ENCODE measurements around the gene YPEL1.
"Not testable (repeated sequence)": the region's sequence is repeated elsewhere in the genome, so short reads cannot be mapped to it uniquely, and the experiment has no call there.

The YPEL1 gene

DNA sequence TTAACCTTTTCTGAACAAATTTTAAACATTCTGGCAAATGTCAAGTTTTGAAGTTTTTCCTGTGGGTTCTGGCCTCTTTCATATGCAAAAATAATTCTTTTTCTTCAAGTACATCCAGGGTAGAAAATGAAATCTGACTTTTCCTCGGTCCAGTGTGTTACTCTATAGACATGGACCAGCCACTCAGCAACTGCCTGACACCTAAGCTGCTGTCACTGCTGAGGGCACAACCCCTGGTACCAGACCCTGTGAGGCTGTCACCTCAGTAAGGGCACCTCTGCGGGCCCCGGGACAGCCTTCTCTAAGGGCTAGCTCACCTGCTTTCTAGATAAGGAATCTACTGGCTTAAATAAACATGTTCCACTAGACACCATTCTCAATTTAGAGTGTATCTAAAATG is 36.0 kb downstream of the YPEL1 start:
- DNase-seq (ENCODE audit: low spot score) = no peak

DNA sequence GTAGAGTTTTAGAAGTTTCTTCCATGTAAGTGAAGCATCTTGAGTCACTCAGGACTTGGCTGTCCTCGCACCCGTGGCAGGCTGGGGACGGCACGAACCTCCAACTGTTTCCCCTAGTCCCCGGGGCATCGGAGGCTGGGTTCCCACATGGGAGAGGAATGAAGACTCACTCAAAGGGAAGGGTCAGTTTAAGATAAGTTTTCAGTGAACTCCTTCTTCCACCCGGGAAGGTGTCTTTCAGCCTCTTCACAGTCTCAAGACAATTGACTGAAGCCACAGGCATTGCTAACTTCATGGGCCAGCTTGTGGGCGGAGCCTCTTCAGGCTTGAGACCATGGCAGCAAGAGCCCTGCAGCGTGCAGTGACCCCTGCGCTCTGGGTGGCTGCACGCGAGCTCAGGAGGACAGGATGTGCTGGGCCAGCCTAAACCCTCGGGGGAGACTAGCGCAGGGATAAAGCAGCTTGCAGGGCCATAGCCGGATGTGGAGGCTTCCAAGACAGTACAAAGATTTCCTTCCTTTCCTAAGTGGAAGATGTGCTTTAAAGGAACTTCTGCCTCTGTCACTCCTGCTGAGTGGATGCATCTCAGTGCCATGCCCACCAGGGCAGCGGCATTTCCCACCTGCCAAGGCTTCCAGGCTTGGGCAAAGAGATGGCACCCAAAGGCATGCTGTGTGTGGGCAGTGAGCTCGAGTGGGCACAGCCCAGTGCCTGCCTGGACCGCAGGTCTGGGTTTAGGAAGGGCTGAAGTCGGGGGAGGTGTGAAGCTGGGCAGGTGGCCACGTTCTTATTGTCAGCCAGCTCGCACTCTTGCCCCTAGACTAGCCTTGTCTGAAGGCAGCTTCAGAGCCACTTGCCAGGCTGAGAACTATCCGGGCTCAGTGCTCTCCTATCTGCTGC is 36.9 kb downstream of the YPEL1 start:
- no peak for DNase-seq (ENCODE audit: low spot score)

DNA sequence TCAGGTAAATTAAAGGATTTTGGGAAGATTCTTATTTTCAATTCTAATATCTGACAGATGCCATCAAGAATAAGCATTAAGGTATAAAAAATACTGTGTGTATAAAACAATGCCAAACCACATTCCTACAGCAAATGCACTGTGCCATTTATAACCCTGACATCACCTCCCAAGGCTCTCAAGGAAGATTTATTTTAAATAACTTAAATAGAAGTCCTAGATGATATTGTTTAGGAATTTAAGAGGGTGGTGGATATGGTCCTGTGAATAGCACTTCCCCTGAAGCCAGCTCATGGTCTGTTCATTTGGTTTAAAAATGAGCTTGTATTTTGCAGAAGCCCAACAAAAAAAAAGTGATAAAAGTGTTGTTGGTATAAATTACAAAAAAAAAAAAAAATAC is 37.7 kb downstream of the YPEL1 start:
- DNase-seq (ENCODE audit: low spot score) = no peak

DNA sequence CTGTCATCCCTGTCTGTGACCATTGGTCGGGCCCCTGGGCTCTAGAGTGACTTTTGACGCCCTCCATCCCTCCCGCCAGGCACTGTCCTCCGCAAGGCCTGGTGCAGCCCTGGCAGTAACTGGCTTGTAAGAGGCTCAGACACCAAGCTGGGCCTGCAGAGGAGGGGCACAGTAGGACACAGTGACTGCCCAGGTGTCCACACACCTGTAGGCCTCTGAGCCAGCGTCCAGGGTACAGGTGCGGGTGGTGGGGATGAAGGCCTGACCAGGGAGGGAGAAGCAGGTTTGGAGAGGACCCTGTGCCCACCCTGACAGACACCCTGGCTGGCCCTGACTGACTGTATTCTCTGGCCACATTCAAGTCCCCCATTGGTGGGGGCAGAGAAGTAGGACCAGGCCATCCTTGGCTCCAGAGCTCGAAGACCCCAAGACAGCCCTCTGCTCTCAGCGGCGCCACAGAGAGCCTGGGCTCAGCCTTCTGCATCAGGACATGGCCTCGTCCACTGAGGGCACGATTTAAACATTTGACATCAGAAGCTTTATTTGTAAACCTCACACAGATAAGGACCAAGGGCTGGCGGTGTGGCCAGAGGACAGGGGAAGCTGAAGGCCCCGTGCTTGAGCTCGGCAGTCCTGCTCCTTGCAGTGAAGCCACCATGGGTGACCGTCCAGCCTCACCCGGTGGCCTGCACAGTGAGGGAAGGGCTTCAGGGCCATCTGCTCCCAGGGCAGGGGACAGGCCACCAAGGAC is 38.4 kb downstream of the YPEL1 start:
- DNase-seq (ENCODE audit: low spot score) = no peak

DNA sequence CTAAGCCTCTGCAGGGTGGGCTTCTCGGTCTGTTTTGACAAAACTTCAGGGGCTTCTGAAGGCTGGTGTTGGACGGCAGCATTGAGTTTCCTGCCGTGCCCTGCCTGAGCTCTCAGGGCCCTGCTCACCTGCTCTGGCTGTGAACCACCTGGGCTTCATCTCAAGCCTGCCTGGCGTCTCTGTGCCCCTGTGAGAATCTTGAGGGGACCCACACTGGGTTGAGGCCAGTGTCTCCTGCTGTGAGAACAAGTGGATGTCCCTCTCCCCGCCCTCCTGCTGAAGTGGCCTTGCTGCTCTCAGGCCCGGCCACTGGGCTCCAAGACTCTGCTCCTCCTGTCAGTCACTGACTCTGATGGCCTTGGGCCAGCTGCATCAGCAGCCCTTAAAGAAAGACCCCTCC is 39.5 kb downstream of the YPEL1 start:
- no peak for DNase-seq (ENCODE audit: low spot score)

DNA sequence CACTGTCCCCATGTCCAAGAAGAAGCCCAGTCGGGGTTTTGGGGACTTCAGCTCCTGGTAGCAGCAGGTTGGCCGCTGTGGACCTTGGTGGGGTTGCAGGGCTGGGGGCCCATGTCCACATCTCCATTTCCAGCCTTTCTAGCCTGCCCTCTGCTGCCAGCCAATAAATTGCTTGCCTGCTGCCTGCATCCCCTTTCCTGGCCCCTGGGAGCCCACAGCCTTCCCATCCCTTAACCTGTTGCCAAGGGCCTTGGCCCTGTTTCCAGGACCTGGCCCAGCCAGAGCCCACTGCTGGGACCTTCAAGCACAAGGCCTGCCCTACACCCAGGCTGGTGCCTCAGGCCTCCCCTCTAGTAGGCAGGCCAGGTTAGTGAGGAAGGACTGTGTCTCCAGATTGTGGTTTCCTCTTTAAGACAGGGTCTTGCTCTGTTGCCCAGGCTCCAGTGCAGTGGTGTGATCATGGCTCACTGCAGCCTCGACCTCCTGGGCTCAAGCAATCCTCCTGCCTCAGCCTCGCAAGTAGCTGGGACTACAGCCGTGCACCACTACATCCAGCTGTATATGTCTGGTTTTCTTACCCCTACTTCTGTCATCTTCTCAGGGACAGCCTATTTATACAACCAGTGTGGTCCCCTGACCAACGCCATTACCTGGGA is 40.0 kb downstream of the YPEL1 start:
- DNase-seq (ENCODE audit: low spot score) = no peak

DNA sequence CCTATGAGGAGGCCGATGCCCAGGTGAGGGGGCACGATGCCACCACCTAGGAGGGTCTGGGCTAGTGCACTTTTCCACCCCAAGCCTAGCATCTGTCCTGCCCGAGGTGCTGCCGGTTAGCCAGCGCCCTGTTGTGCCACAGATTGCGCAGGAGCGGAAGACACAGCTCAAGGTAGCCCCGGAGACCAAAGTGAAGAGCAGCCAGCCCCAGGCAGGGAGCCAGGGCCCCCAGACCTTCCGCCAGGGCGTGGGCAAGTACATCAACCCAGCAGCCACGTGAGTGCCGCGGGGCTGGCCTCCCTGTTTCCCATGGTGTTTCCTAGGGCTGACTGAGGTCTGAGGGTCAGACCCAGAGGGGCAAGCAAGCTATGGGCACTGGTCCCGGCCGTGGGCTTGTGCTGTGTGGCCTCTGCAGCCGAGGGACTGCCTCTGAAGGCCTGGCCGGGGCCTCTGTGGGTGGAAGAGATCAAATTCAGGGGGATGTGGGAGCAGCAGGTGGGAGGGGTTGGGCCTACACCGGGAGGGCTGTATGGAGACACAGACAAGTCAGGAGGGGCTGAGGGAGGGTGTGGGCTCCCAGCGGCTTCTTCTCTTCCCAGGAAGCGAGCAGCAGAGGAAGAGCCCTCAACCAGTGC is 40.7 kb downstream of the YPEL1 start:
- no peak for DNase-seq (ENCODE audit: low spot score)

DNA sequence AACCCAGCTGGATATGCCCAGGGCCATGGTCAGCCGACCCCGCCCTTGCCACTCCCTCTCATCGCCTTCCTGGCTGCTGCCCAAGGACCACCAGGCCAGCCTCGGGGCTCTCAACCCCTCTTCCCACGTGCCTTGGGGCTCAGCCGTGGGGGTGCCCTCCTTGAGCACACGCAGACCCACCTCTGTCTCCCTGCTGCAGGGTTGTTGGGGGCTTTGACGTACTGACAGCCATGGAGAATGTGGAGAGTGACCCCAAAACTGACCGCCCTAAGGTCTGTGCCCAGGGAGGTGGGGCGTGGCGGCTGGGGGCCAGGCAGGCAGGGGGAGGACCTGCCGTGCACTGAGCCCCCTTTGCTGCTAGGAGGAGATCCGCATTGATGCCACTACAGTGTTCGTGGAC is 41.2 kb downstream of the YPEL1 start:
- no peak for DNase-seq (ENCODE audit: low spot score)

DNA sequence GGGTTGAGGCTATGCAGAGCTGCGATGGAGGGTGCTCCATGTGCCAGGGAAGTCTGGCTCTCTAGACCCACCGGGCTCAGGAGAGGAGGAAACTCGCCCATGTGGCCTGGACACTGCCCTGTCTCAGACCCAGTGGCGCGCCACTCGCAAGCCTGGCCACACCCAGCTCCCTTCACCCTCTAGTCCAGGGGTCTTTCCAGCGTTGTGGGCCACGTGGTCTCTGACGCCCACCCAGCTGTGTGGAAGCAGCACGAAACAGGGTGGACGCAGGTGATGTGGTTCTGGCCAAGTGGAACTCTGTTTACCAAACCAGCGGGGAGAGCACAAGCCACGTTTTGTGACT is 41.6 kb downstream of the YPEL1 start:
- DNase-seq (ENCODE audit: low spot score) = no peak

DNA sequence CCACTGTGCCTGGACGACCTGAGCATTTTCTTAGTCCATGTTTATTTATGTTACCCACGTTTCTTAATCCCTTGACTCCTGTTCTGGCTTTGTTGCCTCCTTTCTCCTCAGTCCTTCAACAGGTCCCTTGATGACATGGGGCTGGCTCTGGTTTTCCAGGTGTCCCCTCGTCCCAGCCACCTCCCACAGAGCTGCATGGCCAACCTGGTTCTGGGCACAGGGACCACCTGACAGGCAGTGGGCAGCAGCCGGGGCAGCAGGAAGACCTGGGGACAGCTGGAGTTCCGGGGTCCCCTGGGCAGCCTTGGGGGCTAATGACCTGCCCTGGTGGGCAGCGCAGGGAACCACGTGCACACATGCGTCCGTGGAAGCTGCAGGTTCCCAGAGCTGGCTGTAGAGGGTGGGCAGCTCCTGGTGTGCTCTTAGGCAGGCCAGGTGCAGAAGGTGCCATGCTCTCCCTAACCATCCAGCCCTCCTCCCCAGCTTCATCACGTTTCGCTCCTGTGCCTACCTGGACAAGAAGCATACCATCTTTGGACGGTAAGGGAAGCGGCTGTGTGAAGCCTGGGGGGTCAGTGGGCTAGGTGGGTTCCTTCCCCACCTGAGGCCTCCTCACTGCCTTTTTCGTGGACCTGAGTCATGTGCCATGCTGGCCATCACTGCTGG is 42.1 kb downstream of the YPEL1 start:
- DNase-seq (ENCODE audit: low spot score) = no peak

DNA sequence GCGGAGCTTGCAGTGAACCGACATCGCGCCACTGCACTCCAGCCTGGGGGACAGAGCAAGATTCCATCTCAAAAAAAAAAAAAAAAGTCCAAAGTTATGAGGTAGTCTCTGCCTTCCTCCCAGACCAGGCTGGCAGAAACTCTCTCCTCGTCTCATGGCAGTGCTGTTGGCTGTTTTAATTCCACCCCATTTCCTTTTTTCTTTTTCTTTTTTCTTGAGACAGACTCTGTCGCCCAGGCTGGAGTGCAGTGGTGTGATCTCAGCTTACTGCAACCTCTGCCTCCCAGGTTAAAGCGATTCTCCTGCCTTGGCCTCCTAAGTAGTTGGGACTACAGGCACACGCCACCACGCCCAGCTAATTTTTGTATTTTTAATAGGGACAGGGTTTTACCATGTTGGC is 42.7 kb downstream of the YPEL1 start:
- not testable (repeated sequence) for DNase-seq (ENCODE audit: low spot score)

DNA sequence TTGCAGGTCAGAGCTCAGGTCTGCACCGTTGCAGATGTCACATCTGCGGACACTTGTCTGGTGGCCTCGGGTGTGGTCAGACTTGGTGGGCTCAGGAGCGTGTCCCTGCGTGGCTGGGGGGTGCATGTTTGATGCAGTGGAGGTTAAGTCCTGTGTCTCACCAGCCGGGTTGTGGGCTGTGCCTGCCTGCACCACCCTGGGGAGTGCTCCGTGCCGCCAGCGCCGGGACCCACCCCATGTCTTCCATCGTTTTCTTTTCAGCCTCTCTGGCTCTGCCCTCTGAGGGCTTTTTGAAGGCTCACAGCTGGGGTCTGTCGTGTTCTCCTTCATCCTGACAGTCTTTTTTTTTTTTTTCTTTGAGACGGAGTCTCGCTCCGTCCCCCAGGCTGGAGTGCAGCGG is 43.8 kb downstream of the YPEL1 start:
- no peak for DNase-seq (ENCODE audit: low spot score)

DNA sequence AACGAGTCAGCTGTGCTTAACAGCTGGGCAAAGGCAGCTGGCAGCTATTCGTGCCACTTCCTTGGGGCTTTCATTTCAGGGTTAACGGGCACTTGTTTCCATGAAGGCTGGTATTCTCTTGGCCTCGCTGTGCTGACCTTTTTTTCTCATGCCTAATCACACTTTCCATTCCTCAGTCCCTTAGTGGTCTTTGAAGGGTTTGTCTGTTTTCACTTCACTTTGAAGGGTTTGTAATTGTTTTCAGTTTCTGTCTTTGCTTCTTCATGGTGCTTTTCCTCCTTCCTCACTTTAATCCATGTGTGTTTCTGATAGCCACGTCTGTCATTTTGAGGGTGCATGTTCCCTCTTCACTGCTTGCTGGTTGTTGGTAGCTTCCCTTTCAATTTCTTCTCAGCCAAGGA is 45.2 kb downstream of the YPEL1 start:
- no peak for DNase-seq (ENCODE audit: low spot score)

DNA sequence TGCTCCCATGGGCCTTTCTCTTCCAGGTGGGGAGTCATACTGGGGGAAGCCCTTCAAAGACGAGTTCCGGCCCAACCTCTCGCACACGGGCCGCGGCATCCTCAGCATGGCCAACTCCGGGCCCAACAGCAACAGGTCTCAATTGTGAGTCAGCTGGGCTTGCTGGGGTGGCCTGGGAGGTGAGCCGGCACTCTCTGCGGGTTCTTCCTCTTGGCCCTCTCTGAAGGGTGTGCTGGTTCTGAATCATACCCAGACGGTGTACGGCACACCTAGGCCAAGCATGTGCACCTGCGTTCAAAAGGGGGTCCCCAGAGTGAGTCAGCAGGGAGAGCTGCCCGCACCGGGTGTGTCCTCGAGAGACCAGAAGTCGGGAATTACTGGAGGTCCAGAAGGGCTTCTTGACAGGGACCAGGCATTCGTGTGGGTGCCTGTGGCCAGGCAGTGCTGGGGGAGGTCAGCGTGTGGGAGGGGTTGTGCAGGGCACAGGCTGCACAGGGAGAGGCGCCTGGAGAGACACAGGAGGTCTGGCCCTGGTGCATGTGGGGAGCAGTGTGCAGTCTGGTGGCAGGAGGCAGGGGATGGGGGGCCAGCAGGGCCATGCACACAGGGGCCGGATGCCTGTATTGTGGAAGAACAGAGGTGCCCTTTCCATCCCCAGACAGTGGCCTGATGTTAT is 46.8 kb downstream of the YPEL1 start:
- DNase-seq (ENCODE audit: low spot score) = no peak

DNA sequence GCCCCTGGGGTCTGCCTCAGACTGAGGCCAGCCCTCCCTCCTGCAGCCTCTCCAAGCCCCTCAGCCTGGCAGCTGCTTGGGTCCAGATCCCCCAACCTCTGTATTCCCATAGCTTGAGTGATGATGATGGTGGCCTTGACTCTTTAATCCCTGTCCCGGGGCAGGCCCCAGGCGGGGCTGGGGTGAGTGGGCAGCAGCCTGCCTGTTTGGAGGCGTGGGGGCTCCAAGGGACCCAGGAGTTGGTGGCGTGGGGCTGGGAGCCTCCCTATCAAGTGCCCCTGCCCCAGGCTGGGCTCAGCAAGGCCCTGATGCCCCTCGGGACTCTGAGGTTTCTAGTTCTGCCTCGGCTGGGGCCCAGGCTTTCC is 47.3 kb downstream of the YPEL1 start:
- no peak for DNase-seq (ENCODE audit: low spot score)

DNA sequence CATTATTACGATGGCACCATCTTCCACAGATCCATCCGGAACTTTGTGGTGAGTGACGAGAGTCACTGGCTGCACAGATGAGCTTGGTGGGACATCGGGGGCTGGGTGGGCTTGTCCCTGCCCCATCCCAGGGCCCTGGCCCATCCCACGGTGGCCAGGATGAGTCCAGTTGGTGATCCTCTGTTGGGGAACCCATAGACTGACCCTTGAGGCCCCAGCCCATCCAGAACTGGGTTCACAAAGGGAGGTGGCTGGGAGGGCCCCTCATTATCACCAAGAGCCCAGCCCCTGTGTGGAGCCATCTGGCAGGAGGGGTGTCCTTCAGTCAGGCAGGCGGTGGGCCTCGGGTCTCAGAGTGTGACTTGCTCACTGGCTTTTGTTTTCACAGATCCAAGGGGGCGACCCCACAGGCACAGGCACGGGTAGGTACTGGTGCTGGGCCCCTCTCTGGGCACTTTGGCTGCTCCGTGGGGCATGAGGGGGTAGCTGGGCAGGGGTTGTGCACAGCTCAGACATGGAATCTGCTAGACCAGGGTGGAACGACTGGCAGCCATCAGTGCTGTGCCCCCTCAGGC is 47.8 kb downstream of the YPEL1 start:
- DNase-seq (ENCODE audit: low spot score) = no peak

DNA sequence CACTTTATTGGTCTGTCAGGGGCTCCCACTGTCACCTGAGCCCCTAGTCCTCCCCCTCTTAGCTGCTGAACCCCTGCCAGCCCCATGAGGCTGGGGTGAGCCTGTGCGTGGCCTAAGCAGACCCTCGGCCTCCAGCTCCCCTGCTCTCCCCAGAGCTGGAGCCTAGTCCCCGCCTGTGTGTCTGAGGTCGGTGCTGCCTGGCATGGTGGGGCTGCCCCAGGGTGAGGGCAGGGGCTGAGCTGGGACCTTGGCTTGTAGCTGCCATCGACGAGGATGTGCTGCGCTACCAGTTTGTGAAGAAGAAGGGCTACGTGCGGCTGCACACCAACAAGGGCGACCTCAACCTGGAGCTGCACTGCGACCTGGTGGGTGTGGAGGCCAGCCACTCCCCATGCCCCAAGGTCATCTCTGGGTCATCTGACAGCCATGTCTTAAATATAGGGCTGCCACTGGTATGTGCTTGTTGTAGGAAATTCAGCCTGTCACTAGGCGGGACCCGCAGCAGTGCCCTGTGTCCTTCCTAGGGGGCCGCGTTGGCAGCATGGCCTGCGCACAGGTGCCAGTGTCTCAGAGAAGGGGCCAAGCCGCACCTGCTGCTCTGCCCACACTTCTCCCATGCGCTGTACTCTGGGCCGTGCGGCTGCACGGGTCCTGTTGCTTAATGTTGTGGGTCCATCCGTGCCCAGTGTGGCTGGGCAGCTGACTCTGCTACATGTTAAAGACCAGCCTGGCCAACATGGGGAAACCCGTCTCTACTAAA is 48.8 kb downstream of the YPEL1 start:
- DNase-seq (ENCODE audit: low spot score) = no peak

DNA sequence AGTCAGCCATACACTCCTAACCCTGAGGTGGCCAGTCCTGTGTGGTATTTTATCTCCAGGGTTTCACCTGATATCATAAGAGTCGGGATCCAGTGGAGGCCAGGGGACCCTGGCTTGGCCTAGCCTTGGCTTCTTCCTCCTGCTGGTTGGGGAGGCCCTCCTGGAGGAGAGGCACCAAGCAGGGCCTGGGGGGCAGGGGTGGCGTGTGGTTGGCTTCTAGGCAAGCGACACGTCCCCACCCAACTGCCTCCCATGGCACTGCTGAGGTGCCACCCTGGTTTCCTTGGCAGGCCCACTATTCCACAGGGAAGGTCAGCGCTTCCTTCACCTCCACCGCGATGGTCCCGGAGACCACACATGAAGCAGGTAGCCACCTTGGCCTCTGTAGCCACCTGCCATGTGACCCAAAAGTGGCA is 49.4 kb downstream of the YPEL1 start:
- no peak for DNase-seq (ENCODE audit: low spot score)

DNA sequence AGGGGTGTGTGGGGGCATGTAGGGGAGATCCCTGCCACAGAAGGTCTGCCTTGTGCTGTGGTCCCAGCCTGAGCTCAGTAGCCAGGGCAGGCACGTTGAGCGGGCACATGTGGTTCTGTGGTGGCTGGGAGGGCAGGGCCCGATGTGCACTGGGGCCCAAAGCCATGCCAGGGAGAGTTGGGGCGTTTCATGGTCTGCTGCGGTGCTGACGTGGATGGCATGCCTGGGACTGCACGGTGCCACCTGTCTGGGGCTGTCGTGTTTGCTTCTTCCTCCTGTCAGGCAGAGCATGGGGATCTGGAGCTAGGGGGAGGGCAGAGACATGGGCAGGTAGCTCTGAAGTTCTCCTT is 50.5 kb downstream of the YPEL1 start:
- no peak for DNase-seq (ENCODE audit: low spot score)

DNA sequence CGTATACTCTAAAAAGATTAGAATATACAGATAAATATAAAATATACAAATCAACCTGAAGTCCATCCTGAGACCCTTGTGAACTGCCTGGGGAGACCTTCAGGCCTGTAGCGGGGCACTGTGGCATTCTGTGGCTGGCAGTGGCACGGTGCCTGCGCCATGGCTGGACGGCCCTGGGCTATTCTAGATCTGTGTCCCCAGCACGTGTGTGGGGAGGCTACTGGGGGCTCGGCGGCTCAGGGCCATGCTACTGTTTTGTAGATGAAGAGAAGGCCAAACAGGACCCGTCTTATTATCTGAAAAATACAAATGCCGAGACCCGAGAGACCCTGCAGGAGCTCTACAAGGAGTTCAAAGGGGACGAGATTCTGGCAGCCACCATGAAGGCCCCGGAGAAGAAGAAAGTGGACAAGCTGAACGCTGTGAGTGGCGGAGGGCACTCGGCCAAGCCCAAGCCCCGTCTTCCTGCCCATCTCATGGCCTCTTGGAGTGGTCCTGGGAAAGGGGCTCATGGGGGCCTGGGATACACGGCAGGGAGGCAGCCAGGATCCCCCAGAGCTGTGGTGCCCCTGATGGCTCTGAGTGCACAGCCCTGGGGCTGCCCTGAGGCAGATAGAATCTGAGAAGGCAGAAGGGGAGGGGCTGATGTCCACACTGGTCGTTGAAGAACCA is 51.0 kb downstream of the YPEL1 start:
- DNase-seq (ENCODE audit: low spot score) = no peak
